Body of pancreas (tissue), 4 donors: ENCODE data around the gene BRD3OS.

Experiments used
- CTCF ChIP-seq, 7 experiments: fragments of 450-650 bp in 4 of 7; fragments of 200-600 bp in 3 of 7; sonication (generic) in 3 of 7; IDR thresholded peaks; one replicate each; pipeline ENCODE4 v1.5.1; 2016 to 2019; ENCODE audit warnings: antibody characterized with exemption in 7 of 7
- POLR2A ChIP-seq, 3 donors: fragments of 450-650 bp; IDR thresholded peaks; one replicate each; pipeline ENCODE4 v1.6.1; 2016; ENCODE audit warnings: antibody characterized with exemption in 3 of 3, mild to moderate bottlenecking in 2 of 3

DNA sequence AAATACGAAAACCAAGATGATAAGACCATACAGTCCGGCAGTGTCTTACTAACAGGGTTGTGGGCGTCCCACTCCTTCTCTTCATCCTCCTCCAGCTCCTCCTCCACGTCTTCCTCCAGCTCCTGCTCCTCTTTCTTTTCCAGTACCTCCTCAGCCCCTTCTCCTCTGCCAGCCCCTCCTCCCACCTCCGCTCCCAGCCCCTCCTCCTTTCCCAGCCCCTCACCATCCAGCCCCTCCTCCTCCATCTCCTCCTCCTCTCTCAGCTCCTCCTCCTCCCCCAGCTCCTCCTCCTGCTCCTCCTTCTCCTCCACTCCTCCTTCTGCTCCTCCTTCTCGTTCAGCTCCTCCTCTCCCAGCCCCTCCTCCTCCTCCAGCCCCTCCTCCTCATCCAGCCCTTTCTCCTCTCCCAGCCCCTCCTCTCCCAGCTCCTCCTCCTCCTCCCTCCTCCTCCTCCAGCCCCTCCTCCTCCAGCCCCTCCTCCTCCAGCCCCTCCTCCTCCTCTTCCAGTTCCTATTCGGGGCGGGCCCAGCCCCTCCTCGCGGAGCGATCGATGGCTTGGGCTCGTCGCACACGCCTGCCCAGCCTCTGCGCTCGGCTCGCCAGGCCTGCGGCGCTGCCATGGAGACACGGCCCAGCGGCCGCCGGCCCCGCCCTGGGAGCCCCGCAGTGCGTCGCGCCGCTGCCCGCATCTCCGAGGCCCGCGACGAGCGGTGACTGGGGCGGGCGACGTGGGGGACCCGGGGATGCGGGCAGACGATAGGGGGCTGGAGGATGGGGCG, at the start of gene BRD3OS:
- TF ChIP-seq CTCF (IDR thresholded peaks at IDR 0.05) = no peak
- TF ChIP-seq POLR2A (IDR thresholded peaks at IDR 0.05) = no peak
